Measurements from ENCODE around the gene PKD1L1.
"Not testable (repeated sequence)": the region's sequence is repeated elsewhere in the genome, so short reads cannot be mapped to it uniquely, and the experiment has no call there.

PKD1L1 gene

DNA sequence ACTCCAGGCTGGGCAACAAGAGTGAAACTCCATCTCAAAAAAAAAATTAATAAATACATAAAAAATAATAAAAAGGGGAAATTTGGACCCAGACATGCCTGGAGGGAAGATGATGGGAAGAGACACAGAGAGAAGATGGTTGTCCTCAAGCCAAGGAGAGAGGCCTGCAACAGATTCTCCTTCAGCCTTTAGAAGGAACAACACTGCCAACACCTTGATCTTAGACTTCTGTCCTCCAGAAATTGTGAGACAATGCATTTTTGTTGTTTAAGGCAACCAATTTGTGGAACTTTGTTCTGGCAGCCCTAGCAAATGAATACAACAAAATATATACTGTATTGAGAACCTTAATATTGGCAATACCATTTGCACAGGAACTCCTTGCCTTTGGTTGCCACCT lies 186.1 kb downstream of the PKD1L1 start:
- no peak for DNase-seq

DNA sequence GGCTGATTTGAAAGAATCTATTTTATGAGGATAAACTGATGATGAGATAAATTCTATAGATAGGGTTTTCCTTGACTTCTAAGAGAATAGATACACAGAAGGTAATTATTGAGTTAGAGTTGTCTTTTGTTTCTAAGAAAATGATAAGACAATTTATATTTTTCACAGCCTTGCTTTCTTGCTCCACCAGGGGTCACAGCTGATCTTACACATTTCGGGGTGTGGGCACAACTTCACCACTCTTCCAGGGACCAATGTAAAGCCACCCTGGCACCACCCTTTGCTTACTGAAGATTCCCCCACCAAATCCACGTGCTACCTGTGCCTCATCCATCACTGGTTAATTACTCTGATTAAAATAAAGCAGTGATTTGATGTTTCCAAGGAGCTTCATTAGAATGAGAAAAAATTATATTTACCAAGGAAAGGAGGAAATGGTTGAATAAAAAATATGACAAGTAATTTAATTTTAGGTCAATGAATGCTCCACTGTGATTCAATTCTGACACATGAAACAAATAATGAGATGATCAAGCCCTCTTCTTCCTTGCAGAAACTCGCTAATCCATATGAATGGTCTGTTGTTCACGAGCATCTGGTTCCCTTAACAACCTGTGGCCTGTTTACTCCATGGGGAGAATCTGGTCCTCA lies 189.1 kb downstream of the PKD1L1 start:
- DNase-seq = no peak

GRCh38 chr7:47758546-47758945 lies 189.7 kb downstream of the PKD1L1 start:
- DNase-seq = no peak

- DNase-seq = no peak
These were observed 190.3 kb downstream of the PKD1L1 start for GRCh38 chr7:47757921-47758411.

DNA sequence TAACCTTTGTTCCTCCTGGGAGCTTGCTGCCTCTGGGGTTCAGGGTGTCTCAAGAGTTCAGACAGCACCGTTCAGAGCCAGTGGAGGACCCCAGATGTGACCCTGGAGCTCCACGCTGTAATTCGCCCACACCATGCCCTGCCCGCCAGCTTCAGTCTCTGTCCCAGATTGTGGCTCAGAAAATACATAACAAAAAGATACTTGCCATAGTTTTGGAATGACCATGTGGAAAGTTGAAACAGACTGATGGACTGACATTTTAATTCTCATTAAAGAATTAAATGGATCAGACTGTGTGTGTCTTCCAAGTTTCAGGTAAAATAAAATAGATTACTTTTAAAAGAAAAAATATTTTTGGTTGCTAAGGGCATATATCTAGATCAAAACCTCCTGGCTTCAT lies 191.6 kb downstream of the PKD1L1 start:
- DNase-seq = no peak

DNA sequence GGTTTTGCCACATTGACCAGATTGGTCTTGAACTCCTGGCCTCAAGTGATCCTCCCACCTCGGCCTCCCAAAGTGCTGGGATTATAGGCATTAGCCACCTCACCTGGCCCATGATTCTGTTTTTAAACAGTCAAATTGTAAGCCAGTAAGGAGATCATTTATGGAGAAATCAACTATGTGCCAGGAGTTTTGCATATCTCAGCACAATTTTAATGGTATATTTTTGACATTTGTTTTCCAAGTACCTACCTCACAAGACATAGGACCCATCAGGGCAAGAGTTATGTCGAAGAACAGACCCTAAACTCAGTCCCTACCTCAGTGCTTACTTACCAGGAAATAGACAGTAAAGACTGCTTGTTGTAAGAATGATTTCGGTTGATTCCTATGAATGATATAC lies 193.0 kb downstream of the PKD1L1 start:
- no peak for DNase-seq

- DNase-seq = not testable (repeated sequence)
These were observed 196.5 kb downstream of the PKD1L1 start for GRCh38 chr7:47751724-47752123.

DNA sequence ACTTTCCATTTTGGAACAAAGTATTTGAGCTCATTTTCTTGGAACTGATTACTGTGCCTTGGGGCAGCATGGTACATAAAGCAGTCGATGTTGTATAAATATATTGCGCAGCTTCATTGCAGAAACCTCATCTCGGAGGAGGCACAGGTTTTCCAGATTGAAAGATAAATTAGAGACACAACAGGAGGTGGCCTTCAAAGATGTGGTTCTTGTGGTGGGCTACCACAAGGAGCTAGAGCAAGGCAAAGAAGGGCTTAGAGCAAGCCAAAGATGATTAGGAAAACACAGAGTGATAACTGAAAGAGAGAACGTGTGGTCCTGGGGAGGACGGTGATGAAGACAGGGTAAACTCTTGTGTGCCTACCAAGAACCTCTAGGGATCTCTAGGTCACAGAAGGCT lies 197.2 kb downstream of the PKD1L1 start:
- DNase-seq = no peak

GRCh38 chr7:47748041-47748440 lies 200.2 kb downstream of the PKD1L1 start:
- no peak for DNase-seq

GRCh38 chr7:47747160-47747559 lies 201.1 kb downstream of the PKD1L1 start:
- no peak for DNase-seq

GRCh38 chr7:47746468-47746867 lies 201.8 kb downstream of the PKD1L1 start:
- DNase-seq = no peak

DNA sequence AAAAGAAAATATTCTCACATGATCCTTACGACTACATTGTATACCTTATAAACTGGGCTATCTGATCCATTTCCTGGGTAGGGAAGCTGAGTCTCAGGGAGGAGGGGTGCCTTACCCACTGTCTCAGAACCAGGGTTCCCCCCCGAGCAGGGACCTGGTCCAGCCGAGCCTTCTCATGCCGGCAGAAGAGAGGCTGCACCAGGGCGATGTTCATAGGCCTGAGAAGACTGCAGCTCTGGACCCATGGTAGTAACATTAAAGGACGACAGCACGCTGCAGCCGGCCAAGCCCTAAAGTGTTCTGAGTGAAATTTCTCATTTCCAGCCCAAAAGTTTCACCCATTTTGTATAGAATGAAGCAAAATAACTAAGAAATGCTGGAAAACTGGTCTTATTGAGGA lies 203.4 kb downstream of the PKD1L1 start:
- DNase-seq = no peak

GRCh38 chr7:47743965-47744591 lies 204.2 kb downstream of the PKD1L1 start:
- no peak for DNase-seq

DNA sequence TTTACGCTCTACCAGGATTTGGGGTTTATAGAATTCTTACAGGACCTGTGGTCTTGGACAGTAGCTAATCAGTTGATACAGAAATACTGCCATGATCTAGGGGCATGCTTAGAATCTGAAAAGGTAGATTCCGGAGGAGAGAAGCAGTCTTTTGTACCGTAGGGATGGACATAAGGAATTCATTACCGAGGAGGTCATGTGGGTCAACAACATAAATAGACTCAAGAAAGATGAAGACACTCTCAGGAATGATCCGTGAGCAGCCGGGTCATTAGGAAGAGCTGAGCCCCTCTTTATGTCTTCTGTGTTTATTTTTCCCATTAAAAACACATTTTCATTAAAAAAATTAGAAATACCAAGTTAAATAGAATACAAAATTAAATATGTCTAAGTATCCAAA lies 206.3 kb downstream of the PKD1L1 start:
- DNase-seq = no peak

GRCh38 chr7:47739891-47740290 lies 208.4 kb downstream of the PKD1L1 start:
- no peak for DNase-seq

DNA sequence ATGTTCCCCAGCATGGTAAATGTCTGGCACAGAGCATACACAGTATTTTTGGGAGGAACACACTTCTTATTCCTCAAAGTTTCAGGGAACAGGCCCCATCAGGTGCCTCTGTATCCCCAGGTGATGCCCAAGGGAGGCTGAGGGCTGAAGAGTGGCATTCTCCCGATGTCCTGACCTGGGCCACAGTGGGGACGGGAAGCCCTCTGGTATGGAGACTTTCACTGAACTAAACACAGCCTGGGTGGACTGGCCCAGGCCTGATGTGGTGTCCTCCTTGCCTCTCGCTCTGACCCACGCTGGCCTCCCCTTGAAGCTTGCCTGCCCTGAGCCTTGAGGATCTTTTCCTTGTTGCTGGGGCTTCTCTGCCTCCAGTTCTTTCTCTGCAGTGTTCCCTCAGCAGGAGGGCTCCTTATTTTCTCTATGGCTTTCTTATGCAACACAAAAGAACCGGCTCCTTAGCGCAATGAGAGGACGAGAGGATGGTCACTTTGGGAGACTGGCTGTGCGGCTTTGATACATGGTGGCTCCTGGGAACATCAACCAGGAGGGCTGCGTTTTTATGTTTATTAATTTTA lies 208.9 kb downstream of the PKD1L1 start:
- DNase-seq = no peak

DNA sequence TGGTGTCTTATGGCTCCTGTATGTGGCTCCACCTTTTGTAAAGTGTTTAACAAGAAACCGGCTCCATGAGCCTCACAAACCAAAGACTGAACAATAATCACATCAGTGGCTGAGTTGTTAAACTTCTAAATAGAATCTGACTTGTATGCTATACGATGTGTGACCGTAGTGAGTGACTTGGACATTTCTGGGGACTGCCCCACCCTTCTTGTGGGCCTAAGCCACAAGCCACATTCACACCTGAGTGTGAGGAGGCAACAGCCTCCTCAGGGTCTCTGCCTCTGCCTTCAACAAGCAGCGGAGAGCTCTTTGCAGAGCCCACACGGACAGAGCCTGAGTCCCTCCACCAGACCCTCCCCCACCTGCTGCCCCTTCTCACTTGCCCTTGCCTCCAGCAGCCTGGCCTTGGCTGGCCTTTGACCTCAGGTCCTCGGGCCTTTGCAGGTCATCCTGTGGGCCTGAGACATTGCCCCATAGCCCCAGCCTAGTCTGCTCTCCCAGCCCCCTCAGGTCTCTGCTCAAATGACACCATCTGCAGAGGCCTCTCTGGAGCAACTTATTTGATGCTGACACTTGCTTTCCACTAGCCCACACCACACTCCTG lies 209.6 kb downstream of the PKD1L1 start:
- no peak for DNase-seq

GRCh38 chr7:47737601-47738000 lies 210.7 kb downstream of the PKD1L1 start:
- no peak for DNase-seq

GRCh38 chr7:47735431-47736345 lies 212.6 kb downstream of the PKD1L1 start:
- no peak for DNase-seq

- no peak for DNase-seq
These were observed 213.3 kb downstream of the PKD1L1 start for GRCh38 chr7:47734949-47735291.

GRCh38 chr7:47734287-47734948 lies 213.8 kb downstream of the PKD1L1 start:
- DNase-seq = no peak

- DNase-seq = no peak
These were observed 218.1 kb downstream of the PKD1L1 start for GRCh38 chr7:47730142-47730541.
